Adrenal gland (tissue), 5 donors: Measurements from ENCODE around the gene KIF6.

Experiments
- CTCF ChIP-seq, 6 experiments: fragments of 450-650 bp in 4 of 6; fragments of 200-600 bp in 2 of 6; sonication (generic) in 1 of 6; IDR thresholded peaks; 1 replicate in 5 of 6; 2 replicates in 1 of 6; pipeline versions ENCODE4 v1.5.1 to v1.8.0; 2016 to 2021; ENCODE audit warnings: antibody characterized with exemption in 6 of 6, mild to moderate bottlenecking in 2 of 6, moderate library complexity in 1 of 6
- POLR2A ChIP-seq, 2 donors: fragments of 450-650 bp; IDR thresholded peaks; one replicate each; pipeline ENCODE4 v1.6.1; 2017; ENCODE audit warnings: antibody characterized with exemption in 2 of 2, mild to moderate bottlenecking in 2 of 2, moderate library complexity in 1 of 2
- donor health status: DM: no; HTN: no; CAD: no.

GRCh38 chr6:39415482-39415881 lies 309.7 kb downstream of the KIF6 start:
- no peak for TF ChIP-seq CTCF (IDR thresholded peaks at IDR 0.05)
- TF ChIP-seq POLR2A (IDR thresholded peaks at IDR 0.05): no peak
